Measurements from ENCODE around the gene ZNF410. TPM values are rescaled to one million over a fixed set of nuclear protein-coding genes. Genes with fewer than 3 reads are reported as not detected.

The ZNF410 gene
- total RNA-seq, 1 experiment from 2014 or later: 67.9 TPM

- no peak for DNase-seq (ENCODE audit: low read depth)
These were observed 67.1 kb downstream of the ZNF410 start for GRCh38 chr14:73953731-73954130.

- no peak for DNase-seq (ENCODE audit: low read depth)
These were observed 69.0 kb downstream of the ZNF410 start for GRCh38 chr14:73955674-73956073.

DNA sequence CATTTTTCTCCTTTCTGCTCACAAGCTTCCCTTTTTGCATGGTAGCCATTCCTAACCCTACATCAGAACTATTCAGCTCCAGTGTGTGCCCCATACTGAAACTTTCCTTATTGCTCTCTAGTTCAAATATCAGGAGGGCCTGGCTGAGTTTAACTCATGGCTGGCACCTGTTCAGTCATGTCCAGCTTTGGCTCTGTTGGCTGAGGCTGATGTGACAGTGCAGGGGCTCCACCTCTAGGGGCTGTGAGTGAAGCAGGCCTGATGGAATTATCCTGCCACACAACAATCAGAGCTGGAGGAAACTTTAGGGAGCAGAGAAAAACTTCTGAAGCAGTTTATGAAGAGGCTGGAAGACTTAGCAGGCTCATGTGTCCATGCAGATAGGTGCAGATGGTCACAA lies 71.9 kb downstream of the ZNF410 start:
- no peak for DNase-seq (ENCODE audit: low read depth)

DNA sequence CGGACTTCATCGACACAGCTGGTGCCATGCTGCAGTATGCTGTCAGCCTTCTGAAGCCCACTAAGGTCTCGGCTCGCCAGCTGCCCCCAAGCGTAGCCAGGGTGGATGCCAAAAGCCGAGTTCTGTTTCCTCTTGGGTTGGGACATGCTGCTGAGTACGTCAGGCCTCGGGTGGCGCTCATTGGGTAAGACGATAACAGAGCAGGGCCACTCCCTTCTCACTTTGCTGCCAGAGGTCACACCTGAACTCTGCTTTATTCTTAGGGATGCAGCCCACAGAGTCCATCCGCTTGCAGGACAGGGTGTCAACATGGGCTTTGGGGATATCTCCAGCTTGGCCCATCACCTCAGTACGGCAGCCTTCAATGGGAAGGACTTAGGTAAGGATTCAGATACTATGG lies 74.5 kb downstream of the ZNF410 start:
- no peak for DNase-seq (ENCODE audit: low read depth)

DNA sequence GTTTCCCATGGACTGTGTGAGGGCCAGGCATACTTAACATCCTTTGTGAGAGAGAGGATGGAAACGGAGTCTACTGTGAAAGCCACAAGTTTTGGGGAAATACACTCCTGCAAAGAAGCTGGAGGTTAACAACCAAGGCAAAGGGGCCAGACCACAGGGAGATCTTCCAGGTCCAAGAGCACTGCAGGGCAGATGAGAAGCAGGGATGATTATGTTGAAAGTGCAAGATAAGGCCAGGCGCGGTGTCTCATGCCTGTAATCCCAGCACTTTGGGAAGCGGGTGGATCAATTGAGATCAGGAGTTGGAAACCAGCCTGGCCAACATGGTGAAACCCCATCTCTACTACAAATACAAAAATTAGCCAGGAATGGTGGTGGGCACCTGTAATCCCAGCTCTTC lies 78.6 kb downstream of the ZNF410 start:
- DNase-seq (ENCODE audit: low read depth): no peak

DNA sequence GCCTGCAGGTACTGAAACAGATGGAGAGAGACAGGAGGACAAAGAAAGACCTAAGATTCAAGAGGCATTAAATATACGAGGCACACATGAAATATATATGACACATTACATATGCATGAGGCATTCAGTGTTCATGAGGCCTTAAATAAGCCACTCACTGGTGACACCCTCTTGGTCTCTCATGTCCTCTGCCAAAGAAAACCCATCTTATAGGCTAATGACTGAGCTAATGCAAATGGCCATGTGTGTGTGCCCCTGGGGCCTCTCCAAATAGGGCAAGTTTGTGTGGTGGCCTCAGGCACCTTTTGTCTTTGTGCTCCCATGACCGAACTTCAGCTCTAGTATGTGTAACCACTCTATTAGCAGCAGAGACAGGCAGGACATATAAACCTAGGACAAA lies 82.2 kb downstream of the ZNF410 start:
- no peak for DNase-seq (ENCODE audit: low read depth)

GRCh38 chr14:73973497-73973896 lies 86.8 kb downstream of the ZNF410 start:
- DNase-seq (ENCODE audit: low read depth): no peak

- no peak for DNase-seq (ENCODE audit: low read depth)
These were observed 89.5 kb downstream of the ZNF410 start for GRCh38 chr14:73976125-73976524.

- DNase-seq (ENCODE audit: low read depth): no peak
These were observed 91.2 kb downstream of the ZNF410 start for GRCh38 chr14:73977896-73978295.

Other genes starting within 250 kb of the ZNF410 start
- gene DNAL1, start 241.9 kb upstream of the ZNF410 start, total RNA-seq (2014; rRNA removed; shearing (Covaris generic)): 3.8 and 12.3 TPM in 2 replicates
- 20.4 and 26.6 TPM in 2 replicates for gene PNMA1, start 172.5 kb upstream of the ZNF410 start, total RNA-seq (2014; rRNA removed; shearing (Covaris generic))
- gene PTGR2, start 35.0 kb upstream of the ZNF410 start, total RNA-seq (2014; rRNA removed; shearing (Covaris generic)): 4.9 and 5.1 TPM in 2 replicates
- 1.8 and 2.1 TPM in 2 replicates for gene FAM161B, start 63.2 kb downstream of the ZNF410 start, total RNA-seq (2014; rRNA removed; shearing (Covaris generic))
- gene COQ6, start 63.4 kb downstream of the ZNF410 start, total RNA-seq (2014; rRNA removed; shearing (Covaris generic)): 24.4 and 42.7 TPM in 2 replicates
- gene ENTPD5, start 132.4 kb downstream of the ZNF410 start, total RNA-seq (2014; rRNA removed; shearing (Covaris generic)): 6.4 and 6.5 TPM in 2 replicates
- 2.4 and 4.0 TPM in 2 replicates for gene BBOF1, start 132.5 kb downstream of the ZNF410 start, total RNA-seq (2014; rRNA removed; shearing (Covaris generic))
- gene ALDH6A1, start 197.6 kb downstream of the ZNF410 start, total RNA-seq (2014; rRNA removed; shearing (Covaris generic)): 8.9 and 13.7 TPM in 2 replicates
- 11.2 and 13.5 TPM in 2 replicates for gene LIN52, start 198.1 kb downstream of the ZNF410 start, total RNA-seq (2014; rRNA removed; shearing (Covaris generic))

Measured in RPMI7951 (cell line).